IPS DF 4.7 (cell line): ENCODE data around the gene ATP8A2.

Experiments used
- DNase-seq: peaks from one replicate; pipeline ENCODE4 v3.0.0-alpha.2; 2013; ENCODE audit warnings: low spot score; ENCODE audit errors: extremely low read depth

Gene ATP8A2

GRCh38 chr13:25727250-25727649, 355.5 kb downstream of the ATP8A2 start:
- DNase-seq: no peak

GRCh38 chr13:25727810-25728209, 356.0 kb downstream of the ATP8A2 start:
- no peak for DNase-seq

GRCh38 chr13:25729201-25729600, 357.4 kb downstream of the ATP8A2 start:
- no peak for DNase-seq

GRCh38 chr13:25731037-25731436, 359.3 kb downstream of the ATP8A2 start:
- DNase-seq: no peak

GRCh38 chr13:25731536-25731935, 359.8 kb downstream of the ATP8A2 start:
- DNase-seq: no peak

- no peak for DNase-seq
Observed at GRCh38 chr13:25732111-25732865, 360.5 kb downstream of the ATP8A2 start.

GRCh38 chr13:25733001-25733491, 361.3 kb downstream of the ATP8A2 start:
- DNase-seq: no peak

- DNase-seq: no peak
Observed at GRCh38 chr13:25733696-25734435, 362.1 kb downstream of the ATP8A2 start.

GRCh38 chr13:25738342-25739196, 366.8 kb downstream of the ATP8A2 start:
- no peak for DNase-seq

- DNase-seq: no peak
Observed at GRCh38 chr13:25739376-25739775, 367.6 kb downstream of the ATP8A2 start.

- DNase-seq: no peak
Observed at GRCh38 chr13:25741796-25742195, 370.0 kb downstream of the ATP8A2 start.

- DNase-seq: no peak
Observed at GRCh38 chr13:25742220-25742619, 370.4 kb downstream of the ATP8A2 start.

GRCh38 chr13:25743421-25743820, 371.6 kb downstream of the ATP8A2 start:
- DNase-seq: no peak

- DNase-seq: no peak
Observed at GRCh38 chr13:25744178-25744577, 372.4 kb downstream of the ATP8A2 start.

GRCh38 chr13:25746131-25746530, 374.4 kb downstream of the ATP8A2 start:
- no peak for DNase-seq

GRCh38 chr13:25752957-25753551, 381.3 kb downstream of the ATP8A2 start:
- no peak for DNase-seq

- no peak for DNase-seq
Observed at GRCh38 chr13:25753976-25754375, 382.2 kb downstream of the ATP8A2 start.

GRCh38 chr13:25756251-25756650, 384.5 kb downstream of the ATP8A2 start:
- DNase-seq: no peak

- no peak for DNase-seq
Observed at GRCh38 chr13:25756912-25757311, 385.1 kb downstream of the ATP8A2 start.

GRCh38 chr13:25761041-25761440, 389.3 kb downstream of the ATP8A2 start:
- DNase-seq: no peak

- DNase-seq: no peak
Observed at GRCh38 chr13:25762281-25762680, 390.5 kb downstream of the ATP8A2 start.
